HCEC 1CT (cell line): ENCODE data around the gene PCNX1.
"Not testable (repeated sequence)": the region's sequence is repeated elsewhere in the genome, so short reads cannot be mapped to it uniquely, and the experiment has no call there.

Experiments used
- DNase-seq: peaks from one replicate; pipeline ENCODE4 v3.0.0-alpha.2; 2017

Gene PCNX1

DNA sequence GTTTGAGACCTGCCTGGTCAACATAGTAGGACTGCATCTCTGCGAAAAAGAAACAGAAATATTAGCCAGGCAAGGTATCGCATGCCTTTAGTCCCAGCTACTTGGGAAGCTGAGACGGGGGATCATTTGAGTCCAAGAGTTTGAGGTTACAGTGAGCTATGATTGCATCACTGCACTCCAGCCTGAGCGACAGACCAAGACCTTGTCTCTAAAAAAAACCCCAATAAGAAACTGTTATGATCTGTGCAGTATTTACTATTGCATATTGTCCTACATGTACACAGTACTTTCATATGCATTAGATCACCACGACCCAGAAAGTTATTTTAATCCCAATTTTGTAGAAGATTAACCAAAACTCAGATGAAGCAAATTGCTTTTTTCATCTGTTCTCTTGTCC lies 187.5 kb downstream of the PCNX1 start:
- DNase-seq, result no peak

DNA sequence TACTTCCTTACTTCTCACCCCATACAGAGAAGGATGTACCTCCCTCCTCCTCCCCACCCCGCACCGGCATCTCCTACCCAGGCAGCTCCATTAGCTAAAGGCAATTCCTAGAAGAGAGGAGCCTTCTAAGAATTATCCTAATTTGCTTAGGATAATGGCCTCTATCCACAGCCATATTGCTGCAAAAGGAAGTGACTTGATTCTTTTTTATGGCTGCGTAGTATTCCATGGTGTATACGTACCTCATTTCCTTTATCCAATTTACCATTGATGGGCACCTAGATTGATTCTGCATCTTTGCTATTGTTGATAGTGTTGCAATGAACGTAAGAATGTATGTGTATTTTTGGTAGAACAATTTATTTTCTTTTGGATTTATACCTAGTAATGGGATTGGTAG lies 189.7 kb downstream of the PCNX1 start:
- no peak for DNase-seq

GRCh38 chr14:71103662-71104484 lies 196.6 kb downstream of the PCNX1 start:
- DNase-seq, result peak; percentile 62

GRCh38 chr14:71105177-71105576 lies 197.9 kb downstream of the PCNX1 start:
- no peak for DNase-seq

DNA sequence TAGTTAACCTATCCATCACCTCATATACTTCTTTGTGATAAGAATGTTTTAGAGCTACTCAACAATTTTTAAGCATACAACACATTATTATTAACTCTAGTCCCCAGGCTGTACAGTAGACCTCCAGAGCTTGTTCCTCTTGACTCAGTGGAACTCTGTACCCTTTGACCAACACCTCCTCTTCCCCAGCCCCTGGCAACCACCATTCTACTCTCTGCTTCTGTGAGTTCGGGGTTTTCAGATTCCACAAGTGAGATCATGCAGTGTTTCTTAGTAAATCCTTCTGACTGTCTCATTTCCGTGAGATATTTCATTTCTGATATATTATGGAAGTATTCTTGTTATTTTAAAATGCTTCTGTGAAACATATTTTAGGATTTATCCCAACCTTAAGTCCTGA lies 200.7 kb downstream of the PCNX1 start:
- DNase-seq, result no peak

- no peak for DNase-seq
Observed at GRCh38 chr14:71108398-71109119, 201.3 kb downstream of the PCNX1 start.

GRCh38 chr14:71113376-71113775 lies 206.1 kb downstream of the PCNX1 start:
- no peak for DNase-seq

- no peak for DNase-seq
Observed at GRCh38 chr14:71114565-71114964, 207.3 kb downstream of the PCNX1 start.

DNA sequence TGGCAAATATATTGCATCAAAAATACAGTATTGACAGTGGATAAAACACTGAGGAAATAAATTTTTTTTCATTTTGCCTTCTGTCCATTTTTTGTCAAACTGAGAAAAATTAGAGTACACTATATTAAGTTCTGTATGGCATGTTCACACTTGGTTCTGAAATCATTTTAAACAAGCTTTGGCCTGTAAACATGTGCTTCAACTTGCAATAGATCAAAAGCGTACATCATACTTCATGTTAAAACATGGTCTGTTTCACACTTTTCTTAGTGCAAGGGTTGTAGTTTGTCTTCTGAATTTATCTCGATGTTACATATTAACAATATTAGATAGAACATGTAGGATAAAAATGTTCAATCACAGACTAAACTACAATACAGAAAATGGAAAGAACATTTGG lies 208.0 kb downstream of the PCNX1 start:
- DNase-seq, result no peak

DNA sequence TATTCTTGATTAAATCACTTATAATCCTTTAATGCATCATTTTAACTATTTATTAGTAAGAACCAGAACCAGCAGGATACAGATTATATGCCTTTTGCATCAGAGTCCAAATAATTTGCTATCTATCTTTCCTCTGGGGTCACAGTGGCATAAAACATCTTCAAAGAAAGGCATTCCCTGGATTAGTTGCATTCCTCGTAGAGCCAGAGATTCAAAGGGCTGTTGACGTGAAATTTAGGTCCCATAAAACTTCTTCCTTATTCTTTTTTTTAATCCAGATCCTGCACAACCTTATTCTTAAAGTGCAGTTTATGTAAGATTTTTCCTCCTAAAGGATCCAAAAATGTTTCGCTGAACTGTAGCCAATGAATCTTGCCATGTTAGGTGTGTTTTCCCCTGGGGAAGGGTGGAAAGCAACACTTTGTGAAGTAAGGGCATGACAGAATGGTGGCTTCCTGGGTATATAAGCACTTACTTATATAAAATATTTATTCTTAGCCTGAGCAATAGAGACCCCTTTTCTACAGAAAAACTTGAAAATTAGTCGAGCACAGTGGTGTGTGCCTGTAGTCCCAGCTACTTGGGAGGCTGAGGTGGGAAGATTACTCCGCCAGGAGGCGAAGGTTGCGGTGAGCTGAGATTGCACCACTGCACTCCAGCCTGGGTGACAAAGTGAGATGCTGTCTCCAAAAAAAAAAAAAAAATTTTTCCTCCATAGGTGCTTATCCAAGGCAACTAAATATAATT lies 208.7 kb downstream of the PCNX1 start:
- no peak for DNase-seq

GRCh38 chr14:71116568-71117122 lies 209.4 kb downstream of the PCNX1 start:
- DNase-seq, result no peak

DNA sequence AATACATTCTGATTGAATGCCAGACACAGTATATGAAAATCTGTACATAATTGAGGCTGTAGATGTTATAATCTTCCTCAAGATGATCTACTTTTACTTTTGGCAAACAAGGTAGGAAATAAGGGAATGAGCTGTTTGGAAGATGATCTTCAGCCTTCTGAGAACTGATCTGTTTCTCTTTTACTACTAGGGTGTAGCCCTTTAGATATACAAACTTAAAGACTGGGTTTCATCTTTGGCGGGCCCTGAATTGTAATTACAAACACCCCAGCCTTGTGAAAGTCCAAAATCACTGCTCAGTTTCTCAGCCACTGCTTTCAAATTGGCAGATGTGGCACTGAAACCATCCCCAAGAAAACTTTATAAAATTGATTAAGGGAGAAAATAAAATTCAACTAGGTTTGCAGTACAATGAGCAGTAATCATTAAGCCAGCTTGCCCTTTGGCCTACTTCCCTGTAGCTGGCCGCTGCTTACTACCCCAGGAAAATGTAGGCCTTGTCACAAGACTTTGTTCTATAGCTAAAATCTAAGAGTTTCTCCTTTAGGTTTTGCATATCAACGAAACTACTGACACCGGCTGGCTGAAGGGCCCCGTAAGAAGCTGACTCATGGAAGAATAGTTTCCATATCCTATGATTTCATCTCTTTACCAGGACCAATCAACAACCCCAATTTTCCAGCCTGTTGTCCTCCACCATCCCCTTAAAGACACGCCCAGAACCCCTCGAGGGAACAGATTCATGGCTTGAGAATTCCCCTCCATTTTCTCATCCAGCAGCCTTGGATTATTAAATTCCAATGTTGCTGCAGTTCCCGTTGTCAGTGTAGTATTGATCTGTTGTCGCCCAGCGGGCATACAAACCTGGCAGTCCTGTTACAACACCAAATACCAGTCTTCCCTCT lies 210.8 kb downstream of the PCNX1 start:
- DNase-seq, result peak; percentile 88

DNA sequence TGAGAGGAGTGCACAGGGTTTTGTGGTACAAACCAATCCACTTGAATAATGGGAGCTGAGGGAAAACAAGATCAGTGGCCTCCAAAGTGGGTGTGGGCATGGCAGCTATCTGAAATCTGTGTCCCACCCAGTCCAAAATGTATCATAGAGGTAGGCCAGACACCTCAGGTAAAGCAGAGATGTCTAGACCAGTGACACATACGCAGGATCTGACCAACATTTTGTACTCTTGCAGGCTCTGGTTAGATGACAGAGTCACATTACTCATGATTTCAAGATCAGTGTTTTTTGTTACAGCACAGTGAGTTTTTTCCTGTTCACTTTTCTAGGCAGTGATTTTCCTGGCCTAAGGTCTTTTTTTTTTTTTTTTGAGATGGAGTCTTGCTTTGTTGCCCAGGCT lies 211.8 kb downstream of the PCNX1 start:
- peak; percentile 28 for DNase-seq

- no peak for DNase-seq
Observed at GRCh38 chr14:71119832-71120231, 212.6 kb downstream of the PCNX1 start.

GRCh38 chr14:71121001-71121400 lies 213.7 kb downstream of the PCNX1 start:
- DNase-seq, result no peak

- DNase-seq, result no peak
Observed at GRCh38 chr14:71121711-71122110, 214.5 kb downstream of the PCNX1 start.

DNA sequence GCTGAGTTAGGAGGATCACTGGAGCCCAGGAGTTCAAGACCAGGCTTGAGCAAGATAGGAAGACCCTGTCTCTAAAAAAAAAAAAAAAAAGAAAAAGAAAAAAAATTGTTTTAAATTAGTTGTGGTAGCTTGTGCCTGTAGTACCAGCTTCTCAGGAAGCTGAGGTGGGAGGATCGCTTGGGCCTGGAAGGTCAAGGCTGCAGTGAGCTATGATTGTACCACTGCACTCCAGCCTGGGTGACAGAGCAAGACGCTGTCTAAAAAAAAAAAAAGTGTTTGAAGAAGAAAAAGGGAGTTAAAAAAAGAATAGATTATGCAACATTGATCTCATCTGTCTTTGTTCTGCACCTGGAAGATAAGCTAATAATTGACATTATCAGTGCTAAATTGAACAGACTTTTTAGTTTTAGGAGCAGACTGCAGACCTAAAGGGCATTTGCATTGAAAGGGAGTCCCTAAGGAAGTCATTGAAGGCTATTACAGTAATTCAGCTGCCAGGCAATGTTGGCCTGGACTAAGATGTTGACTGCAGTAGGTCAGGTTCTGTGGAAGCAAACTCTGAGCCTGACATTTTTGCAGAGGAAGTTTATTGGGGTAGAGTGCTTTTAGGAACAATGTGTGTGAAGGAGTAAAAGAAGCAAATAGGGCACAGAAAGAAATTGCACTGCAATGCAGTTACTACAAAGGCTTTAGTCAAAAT lies 215.8 kb downstream of the PCNX1 start:
- DNase-seq, result no peak

GRCh38 chr14:71123579-71124135 lies 216.4 kb downstream of the PCNX1 start:
- DNase-seq, result no peak

- not testable (repeated sequence) for DNase-seq
Observed at GRCh38 chr14:71129716-71130490, 222.6 kb downstream of the PCNX1 start.

DNA sequence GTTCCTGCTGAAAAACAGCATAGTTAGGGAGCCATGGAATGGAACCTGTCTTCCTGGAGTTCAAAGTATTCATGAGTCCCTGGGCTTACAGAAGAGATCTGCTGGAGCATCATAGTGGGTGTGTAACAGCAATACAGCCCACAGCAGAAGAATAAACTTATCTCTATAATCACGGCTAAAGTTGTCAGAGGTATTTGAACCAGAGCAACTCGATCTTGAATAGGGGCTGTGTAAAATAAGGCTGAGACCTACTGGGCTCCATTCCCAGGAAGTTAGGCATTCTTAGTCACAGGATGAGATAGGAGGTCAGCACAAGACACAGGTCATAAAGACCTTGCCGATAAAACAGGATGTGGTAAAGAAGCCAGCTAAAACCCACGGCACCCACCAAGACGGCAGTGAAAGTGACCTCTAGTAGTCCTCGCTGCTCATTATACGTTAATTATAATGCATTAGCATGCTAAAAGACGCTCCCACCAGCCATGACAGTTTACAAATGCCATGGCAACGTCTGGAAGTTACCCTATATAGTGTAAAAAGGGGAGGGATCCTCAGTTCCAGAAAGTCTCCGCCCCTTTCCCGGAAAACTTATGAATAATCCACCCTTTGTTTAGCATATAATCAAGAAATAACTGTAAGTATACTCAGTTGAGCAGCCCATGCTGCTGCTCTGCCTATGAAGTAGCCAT lies 223.4 kb downstream of the PCNX1 start:
- peak; percentile 78 for DNase-seq
